GM18507 (cell line): ENCODE measurements around the gene MICAL2.

Source experiments
- DNase-seq: peaks from one replicate; pipeline ENCODE4 v3.0.0; 2011; ENCODE audit warnings: low read depth; ENCODE audit not compliant: insufficient read length; ENCODE audit errors: extremely low spot score
- FAIRE-seq: peaks from 2 replicates; lab custom pipeline; 2011; peaks lifted over from hg19 to GRCh38; lab: Jason Lieb, UNC

Gene MICAL2

GRCh38 chr11:12212174-12212820, 101.9 kb downstream of the MICAL2 start:
- no peak for DNase-seq
- FAIRE-seq: no peak

- no peak for FAIRE-seq
Measured at GRCh38 chr11:12212821-12213185, 102.4 kb downstream of the MICAL2 start.

GRCh38 chr11:12213883-12214282, 103.5 kb downstream of the MICAL2 start:
- DNase-seq: no peak
- FAIRE-seq: no peak

More at GRCh38 chr11:12212821-12213185, 102.4 kb downstream of the MICAL2 start:
- no peak for DNase-seq

- DNase-seq (no peak), FAIRE-seq (no peak)
Measured at GRCh38 chr11:12214751-12215150, 104.4 kb downstream of the MICAL2 start.

GRCh38 chr11:12215181-12215593, 104.8 kb downstream of the MICAL2 start:
- no peak for FAIRE-seq

GRCh38 chr11:12216041-12216451, 105.7 kb downstream of the MICAL2 start:
- DNase-seq (no peak), FAIRE-seq (no peak)

More at GRCh38 chr11:12215181-12215593, 104.8 kb downstream of the MICAL2 start:
- DNase-seq: no peak

- FAIRE-seq: no peak
- no peak for DNase-seq
Measured at GRCh38 chr11:12216671-12217374, 106.4 kb downstream of the MICAL2 start.

GRCh38 chr11:12217879-12218278, 107.5 kb downstream of the MICAL2 start:
- DNase-seq (no peak), FAIRE-seq (no peak)

GRCh38 chr11:12218909-12219308, 108.5 kb downstream of the MICAL2 start:
- no peak for DNase-seq

GRCh38 chr11:12219757-12220156, 109.4 kb downstream of the MICAL2 start:
- DNase-seq (no peak), FAIRE-seq (no peak)

More at GRCh38 chr11:12218909-12219308, 108.5 kb downstream of the MICAL2 start:
- FAIRE-seq: no peak

GRCh38 chr11:12220305-12220704, 109.9 kb downstream of the MICAL2 start:
- DNase-seq (no peak), FAIRE-seq (no peak)

GRCh38 chr11:12221051-12221535, 110.7 kb downstream of the MICAL2 start:
- FAIRE-seq (no peak), DNase-seq (no peak)

- DNase-seq (no peak), FAIRE-seq (no peak)
Measured at GRCh38 chr11:12222055-12222792, 111.8 kb downstream of the MICAL2 start.

GRCh38 chr11:12223771-12224536, 113.6 kb downstream of the MICAL2 start:
- FAIRE-seq (peak; percentile 45), DNase-seq (no peak)

GRCh38 chr11:12224537-12224893, 114.1 kb downstream of the MICAL2 start:
- DNase-seq (peak; percentile 57), FAIRE-seq (peak; percentile 86)

GRCh38 chr11:12225046-12225739, 114.8 kb downstream of the MICAL2 start:
- DNase-seq (no peak), FAIRE-seq (no peak)

GRCh38 chr11:12226093-12226492, 115.7 kb downstream of the MICAL2 start:
- DNase-seq (no peak), FAIRE-seq (no peak)

- no peak for DNase-seq
Measured at GRCh38 chr11:12229450-12230229, 119.2 kb downstream of the MICAL2 start.

More at GRCh38 chr11:12229450-12230229, 119.2 kb downstream of the MICAL2 start:
- no peak for FAIRE-seq
